Posterior vena cava (tissue), 2 donors: ENCODE measurements around the gene XCL2. TPM values are rescaled to one million over a fixed set of nuclear protein-coding genes. Genes with fewer than 3 reads are reported as not detected.
"Not testable (repeated sequence)": the region's sequence is repeated elsewhere in the genome, so short reads cannot be mapped to it uniquely, and the experiment has no call there.

Experiments
- DNase-seq: peaks from one replicate; pipeline ENCODE4 v3.0.0-alpha.2; 2020; ENCODE audit warnings: low spot score
- intact Hi-C, 2 donors: fragments of 100-400 bp; cut with DNase I; formaldehyde crosslinking; loops; one replicate each; pipeline versions ENCODE4 v1.14.1 to v1.14.2; 2022 to 2023
- total RNA-seq, 2 donors: library from RNA; stranded (reverse); fragmentation: NEBNext Ultra II Directional; extraction: Animal tissue kit (Norgen Biotek cat#: 25700); gene quantifications; one replicate each; pipeline ENCODE4 v1.2.1, GENCODE V29; 2021
- donor health status: DM: yes; HTN: yes; CAD: no.
- donor health status: DM: yes; HTN: yes; CAD: no.

Gene XCL2
- total RNA-seq, 2 donors from 2014 or later, result not detected

DNA sequence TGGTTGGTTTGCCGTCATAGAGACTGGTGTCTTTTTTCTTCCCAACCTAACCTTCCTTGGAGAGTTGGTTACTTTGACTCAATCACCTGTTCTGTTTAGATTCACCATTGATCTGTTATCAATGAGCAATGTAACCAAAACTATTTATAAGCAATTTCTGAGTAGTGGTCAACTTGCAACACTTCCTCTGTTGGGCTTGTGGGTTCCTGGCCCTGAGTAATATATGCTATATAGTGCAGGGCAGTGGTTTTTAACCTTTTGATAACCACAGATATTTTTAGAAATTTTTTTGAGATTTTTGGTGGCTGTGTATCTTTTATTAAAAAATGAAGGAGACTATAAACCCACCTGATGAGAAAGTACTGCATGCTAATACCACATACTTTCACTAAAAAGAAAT is 23.2 kb upstream of the XCL2 start:
- intact Hi-C loops, result no loop called here
- DNase-seq, result no peak

DNA sequence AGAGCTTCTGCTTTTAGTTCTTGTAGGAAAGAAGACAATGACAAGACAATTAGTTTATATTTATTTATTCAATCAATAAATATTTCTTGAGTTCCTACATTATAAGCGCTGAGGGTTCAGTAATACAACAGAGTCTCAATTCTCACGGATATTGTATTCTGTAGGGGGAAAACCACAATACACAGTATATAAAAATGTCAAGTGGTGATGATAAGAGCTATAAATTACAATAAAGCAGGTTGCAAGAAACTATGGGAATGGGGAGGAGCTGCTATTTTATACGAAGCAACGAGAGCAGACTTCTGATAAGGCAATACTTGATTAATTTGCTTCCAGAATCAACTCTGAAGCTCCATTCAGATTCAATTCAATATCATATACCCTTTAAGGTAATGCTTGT is 22.0 kb upstream of the XCL2 start:
- intact Hi-C loops, result no loop called here
- DNase-seq, result no peak

DNA sequence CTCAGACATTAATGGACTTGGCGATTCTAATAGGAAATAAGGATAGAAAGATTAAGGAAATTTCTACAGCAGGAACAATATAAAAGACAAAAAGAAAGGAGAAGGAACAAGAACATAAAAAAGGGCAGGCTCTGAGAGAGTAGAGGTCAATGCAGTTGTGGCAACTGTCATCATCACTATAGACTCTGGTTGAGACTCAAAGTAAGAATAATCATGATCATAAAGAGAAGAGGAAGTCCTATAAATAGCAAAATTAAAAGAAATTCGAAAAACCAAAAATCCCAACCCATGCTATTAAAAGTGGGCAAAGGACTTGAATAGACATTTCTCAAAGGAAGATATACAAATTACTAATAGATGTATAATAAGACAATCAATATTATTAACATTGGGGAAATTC is 18.2 kb upstream of the XCL2 start:
- no peak for DNase-seq
- intact Hi-C loops, result no loop called here

DNA sequence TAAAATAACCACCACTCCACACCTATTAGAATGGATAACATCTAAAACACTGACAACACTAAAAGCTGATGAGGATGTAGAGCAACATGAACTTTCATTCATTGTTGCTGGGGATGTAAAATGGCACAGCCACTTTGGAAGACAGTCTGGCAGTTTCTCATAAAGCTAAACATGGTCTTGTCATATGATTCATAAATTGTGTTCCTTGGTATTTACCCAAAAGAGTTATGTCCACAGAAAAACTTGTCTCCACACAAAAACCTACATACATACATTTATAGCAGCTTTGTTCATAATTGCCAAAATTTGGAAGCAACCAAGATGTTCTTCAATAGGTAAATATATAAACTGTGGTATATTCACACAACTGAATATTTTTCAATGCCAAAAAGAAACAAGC is 16.6 kb upstream of the XCL2 start:
- DNase-seq, result no peak
- intact Hi-C loops, result no loop called here

DNA sequence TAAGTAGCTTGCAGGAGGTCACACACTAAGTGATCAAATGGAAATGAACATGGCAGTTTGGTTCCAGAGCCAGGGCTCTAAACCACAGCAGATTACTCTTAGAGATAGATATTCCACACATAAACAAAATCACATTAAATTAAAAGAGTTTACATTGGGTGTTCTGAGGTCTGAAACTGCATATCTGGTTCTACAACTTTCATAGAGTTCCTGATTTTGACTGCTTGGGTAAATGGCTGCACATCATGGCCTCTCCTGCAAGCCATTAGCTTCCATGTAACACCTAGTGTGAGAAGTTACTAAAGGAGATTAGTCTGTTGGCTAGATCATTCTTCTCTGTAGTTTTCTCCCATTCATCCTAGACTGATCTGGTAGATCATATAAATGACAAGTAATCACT is 12.8 kb upstream of the XCL2 start:
- DNase-seq, result no peak
- intact Hi-C loops, result no loop called here

DNA sequence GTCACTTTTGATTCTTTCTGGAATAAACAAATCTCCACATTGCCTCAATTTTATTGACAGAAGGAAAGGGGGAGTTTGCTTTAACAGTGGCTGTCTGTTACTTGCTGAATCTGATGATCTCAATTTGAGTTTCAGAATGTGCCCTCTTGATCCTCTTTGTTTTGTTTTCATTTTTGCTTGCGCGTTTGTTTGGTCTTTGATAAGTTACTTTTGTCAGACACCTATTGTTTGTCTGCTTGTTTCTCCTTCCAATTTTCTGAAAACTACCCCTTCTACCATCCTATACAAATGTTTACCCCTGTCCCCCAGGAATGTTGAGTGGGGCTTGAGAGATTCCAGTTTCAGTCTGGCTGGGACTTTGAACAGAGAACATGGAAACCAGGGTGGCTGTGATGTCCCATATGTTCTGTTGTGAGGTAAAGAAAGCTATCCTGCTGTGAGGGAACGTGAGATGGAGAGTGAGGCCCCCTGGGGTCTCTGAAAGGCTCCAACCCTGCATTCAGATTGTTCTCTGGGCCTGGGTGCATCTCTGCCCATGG is 11.8 kb upstream of the XCL2 start:
- intact Hi-C loops, result no loop called here
- no peak for DNase-seq

DNA sequence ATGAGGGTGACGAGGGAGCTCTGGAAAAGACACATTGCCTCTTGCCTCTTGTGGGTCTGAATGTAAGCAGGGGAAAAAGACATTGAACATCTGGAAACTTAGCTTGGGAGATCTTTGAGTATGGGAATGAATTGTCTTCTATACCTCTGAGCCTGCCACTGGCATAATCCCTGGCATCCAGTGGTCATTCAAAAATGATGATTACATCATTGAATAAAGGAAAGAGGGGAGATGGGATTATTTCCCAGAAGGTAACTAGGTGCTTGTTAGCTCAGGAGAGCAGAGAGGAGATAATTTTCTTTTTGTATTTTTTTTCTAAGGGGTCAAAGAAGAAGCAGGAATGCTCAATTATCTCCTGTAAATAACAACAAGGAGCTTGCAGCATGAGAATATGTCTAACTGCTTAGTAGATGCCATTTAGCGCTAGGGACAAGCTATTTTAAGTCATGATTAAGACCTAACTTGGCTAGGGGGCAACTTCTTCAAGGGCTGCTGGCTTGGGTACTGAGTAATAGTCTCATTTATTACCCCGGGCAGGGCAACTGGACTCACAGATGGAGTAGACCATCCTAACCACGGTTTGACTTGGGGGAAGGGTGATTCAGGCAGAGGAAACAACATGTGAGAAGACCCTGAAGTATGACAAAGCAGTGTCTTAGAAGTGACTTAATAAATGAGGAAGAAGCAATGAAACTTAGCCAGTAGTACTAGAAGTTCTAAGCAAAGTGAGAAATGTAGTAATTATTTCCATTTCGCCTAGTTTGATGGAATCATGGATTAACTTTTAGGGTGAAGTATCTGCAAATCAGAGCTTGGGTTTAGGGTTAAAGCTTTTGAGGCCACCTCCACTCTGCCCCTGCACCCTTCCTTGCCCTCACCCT is 11.0 kb upstream of the XCL2 start:
- DNase-seq, result no peak
- intact Hi-C loops, result no loop called here

DNA sequence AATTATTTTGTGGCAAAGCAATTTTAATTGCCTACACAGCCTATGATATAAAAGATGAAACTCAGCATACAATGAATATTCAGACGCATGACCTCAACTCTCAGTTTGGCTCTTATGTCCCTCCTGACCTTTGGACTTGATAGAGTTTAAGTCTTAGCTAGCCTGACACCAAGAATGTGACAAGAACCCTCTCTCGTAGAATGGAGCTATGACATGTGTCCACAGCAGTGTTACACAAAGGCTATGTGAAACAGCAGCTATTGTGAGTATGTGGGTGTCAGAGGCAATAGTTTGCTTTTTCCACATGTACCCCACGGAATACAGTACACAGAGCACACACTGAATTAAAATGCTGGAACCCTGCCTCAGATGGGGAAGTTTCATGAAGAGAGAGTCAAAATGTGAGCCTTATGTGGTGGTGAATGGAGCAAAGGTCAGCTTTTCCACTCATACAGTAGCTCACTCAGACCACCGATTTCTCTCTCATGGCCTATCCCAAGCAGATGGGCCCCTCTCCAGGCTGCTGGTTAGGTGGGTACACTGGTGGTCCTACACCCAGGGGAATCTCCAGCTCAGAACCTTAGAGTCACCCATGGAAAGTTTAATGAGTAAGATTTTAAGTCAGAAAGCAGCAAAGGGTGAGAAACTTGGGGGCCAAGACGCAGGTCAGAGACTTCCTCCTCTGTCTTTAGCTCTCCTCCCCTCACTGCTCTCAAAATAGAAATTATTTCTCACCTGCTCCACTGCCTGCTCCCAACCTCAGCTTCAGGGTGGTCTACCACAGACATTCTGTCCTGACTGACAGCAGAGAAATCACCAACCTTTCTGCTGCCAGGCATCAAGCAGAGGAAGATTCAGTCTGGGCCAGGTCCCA is 10.1 kb upstream of the XCL2 start:
- intact Hi-C loops, result no loop called here
- no peak for DNase-seq

DNA sequence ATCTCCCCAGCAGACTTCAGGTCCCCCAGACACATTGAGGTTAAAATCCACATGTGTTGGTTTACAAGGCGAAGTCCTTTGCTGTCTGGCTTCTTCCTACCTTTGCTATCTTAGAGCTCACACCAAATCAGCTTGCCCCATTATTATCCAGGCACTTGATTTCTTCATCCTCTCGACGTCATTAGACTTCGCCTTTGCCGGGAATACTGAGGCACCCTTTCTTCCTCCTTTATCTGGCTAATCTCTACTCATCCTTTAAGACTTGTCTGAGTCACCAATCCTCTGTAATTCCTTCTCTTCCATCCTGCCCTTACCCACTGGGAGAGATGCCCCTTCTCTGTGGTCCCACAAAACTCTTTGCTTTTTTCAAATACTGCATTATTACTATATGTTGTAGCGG is 9.2 kb upstream of the XCL2 start:
- intact Hi-C loops, result no loop called here
- DNase-seq, result no peak

DNA sequence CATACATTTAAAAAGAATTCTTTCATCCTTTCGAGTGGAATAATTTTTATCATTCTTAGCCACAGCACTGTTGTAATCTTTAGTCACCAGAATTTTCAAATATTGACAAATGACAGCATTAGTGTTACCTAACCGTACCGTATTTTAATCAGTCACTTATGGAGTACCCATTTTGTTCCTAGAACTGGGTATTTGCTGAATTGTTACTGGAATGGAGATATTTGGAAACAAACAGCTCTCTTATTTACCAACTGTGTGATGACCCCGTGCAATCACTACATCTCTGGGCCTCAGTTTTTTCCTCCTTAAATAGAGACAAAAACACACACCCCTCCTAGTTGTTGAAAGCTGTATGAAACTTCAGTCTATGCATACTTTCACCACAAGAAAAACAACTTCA is 7.9 kb upstream of the XCL2 start:
- intact Hi-C loops, result no loop called here
- no peak for DNase-seq

DNA sequence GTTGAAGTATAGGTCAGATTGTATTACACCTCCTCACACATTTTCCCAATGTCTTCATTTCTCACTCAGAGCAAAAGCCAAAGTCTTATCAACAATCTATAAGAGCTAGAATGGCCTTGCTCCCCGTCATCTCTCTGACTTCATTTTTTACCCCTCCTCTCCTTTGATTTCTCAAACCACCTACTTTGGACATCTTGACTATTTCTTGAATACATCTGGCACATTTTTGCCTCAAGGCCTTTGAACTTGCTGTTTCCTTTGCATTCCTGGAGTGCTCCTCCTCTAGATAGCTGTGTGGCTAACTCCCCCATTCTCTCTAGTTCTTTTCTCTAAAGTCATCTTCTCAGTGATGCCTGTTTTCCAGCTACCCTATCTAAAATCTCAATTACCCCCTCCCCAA is 7.2 kb upstream of the XCL2 start:
- intact Hi-C loops, result no loop called here
- no peak for DNase-seq

DNA sequence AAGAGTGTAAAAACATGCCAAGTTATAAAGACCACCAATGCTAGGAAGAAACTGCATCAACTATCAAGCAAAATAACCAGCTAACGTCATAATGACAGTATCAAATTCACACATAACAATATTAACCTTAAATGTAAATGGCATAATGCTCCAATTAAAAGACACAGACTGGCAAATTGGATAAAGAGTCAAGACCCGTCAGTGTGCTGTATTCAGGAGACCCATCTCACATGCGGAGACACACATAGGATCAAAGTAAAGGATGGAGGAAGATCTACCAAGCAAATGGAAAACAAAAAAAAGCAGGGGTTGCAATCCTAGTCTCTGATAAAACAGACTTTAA is 2.7 kb upstream of the XCL2 start:
- intact Hi-C loops, DNase-seq: not testable (repeated sequence)

DNA sequence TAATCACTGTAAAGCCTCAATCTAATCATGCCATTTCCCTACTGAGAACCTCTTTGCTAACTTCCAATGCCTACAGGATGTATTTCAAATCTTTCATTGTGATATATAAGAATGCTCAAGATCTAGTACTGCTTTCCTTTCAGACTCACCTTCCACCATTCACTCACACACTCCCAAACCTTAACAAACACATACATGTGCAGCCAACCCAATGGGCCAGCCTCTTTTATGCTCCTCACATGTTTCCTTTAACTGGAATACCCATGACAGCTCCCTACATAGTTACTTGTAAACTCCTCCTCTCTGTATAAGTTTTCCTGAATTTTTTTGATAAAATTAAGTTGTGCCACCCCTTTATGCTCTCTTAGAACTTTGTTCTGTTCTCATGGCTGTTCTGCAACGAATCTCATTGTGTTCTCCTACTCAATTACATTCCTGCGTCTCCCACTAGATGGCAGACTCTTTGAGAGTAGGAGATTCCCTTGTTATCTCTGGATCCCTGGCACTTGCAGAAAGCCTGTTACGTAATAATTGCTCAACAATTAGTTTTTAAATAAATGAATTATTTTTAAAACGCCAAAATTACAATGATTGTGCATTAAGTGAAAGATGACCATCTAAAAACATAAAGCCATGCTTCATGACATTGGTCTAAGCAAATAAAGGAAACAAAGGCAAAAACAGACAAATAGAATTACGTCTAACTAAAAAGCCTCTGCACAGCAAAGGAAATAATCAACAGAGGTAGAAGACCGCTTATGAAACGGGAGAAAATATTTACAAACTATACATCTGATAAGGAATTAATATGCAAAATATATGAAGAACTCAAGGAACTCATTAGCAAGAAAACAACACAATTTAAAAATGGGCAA is 2.1 kb upstream of the XCL2 start:
- intact Hi-C loops, result not testable (repeated sequence)

DNA sequence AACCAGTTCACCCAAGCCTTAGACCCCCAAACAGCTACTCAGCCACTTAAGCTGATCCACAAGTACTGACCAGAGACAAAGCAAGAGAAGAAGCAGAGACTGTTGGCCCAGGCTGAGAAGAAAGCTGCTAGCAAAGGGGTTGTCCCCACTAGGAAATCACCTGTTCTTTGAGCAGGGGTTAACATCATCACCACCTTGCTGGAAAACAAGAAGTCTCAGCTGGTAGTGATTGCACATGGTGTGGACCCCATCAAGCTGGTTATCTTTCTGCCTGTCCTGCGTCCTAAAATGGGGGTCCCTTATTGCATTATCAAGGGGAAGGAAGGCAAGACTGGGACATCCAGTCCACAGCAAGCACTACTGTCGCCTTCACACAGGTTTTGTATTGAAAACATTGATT is 819 bp downstream of the XCL2 start:
- intact Hi-C loops, DNase-seq: not testable (repeated sequence)

More for the DNA sequence above, 2.1 kb upstream of the XCL2 start:
- not testable (repeated sequence) for DNase-seq

DNA sequence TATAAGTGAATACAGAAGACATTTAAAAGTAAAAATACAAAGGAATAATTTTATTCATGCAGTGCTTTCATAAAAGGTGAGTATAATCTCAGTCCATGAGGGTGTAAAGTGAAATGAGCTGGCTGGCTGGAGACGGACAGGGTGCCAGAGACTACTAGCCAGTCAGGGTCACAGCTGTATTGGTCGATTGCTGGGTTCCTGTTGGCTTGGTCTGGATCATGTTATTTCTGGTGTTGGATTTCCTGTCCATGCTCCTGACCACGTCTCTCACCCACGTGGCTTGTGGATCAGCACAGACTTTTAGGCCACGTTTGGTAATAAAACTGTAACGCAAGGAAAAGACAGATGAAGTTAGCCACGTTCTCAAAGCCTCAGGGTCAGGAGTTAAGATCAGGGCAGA is 3.0 kb downstream of the XCL2 start:
- intact Hi-C loops, DNase-seq: not testable (repeated sequence)

DNA sequence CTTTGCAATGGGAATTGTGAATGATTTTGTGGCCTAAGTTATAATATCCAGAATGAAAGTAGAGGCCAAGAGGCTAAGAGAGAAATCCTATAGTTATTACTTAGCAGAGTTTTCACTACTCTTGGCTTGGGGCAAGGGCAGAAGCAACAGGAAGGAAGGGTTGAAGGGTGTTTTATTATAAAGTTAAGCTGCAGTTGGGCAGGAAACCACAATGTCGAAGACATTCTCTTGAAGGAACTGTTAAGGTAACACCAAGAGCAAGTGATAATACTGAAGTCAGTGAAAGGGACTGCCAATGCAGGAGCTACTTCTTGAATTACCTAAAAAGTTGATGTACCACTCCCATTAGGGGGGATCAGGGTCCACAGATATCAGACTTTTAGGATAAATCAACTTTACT is 8.3 kb downstream of the XCL2 start:
- no peak for DNase-seq
- intact Hi-C loops, result no loop called here

DNA sequence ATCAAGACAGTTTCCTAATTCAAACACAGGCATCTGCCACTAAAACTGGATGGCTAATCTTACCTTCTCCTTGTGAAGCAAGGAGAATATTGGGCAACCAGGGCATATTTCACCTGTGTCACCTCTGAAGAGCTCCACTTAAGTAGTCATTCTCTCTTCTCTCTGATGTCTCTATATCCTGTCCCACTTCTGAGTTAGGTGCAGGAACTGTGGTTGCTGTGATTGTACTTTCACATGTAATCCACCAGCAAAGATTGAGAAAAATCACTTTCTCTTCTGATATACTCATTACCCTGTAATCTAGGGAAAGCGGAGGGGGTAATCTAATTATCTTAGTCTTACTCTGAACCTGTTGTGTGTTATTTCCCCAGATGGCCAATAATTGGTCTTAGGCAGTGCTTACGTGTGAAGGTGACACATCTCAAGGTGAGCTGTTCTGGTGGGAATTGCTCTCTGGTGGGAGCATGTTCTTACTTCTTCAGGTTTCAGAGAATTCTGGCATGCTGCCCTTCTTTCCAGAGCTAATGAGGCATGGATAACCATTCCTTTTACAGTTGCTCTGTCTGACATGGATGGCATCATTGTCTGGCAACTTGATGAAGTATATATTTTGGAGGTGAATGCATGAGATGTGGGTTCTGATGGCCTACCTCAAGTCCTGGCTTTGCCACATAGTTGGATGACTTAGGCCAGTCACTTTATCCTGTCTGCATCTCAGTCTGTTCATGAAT is 12.0 kb downstream of the XCL2 start:
- DNase-seq, result no peak
- intact Hi-C loops, result no loop called here

DNA sequence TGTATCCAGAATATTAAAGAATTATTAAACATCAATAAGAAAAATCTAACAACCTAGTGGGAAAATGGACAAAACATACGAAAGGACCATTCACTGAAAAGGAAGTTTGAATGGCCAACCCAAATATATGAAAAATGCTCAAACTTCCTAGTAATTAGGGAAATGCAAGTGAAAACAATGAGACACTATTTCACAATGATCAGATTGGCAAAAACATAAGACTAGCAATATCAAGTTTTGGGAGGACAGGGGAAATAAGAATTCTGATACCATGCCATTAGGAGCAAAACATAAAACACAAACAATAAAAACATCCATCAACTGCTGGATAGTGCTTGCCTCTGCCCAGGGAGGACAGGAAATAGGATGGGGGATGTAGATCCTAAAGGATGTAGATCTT is 14.3 kb downstream of the XCL2 start:
- no peak for DNase-seq
- intact Hi-C loops, result no loop called here
